Measurements from ENCODE around the gene DZIP1.
"Not testable (repeated sequence)": the region's sequence is repeated elsewhere in the genome, so short reads cannot be mapped to it uniquely, and the experiment has no call there.

The DZIP1 gene

GRCh38 chr13:95671597-95671996 lies 27.1 kb upstream of the DZIP1 start:
- Histone ChIP-seq H3K27me3 (ENCODE audit: control insufficient read depth, insufficient read depth, low read length) (no peaks in the 10 kb centered on the region), H3K9me3 (ENCODE audit: control insufficient read depth, insufficient read depth, low read length) (peaks cover 2% of the 10 kb centered on the region; the same call in 1 of the 2 replicates), H3K36me3 (ENCODE audit: control insufficient read depth, insufficient read depth, low read length) (no peaks in the 10 kb centered on the region), H3K27ac (ENCODE audit: low read length) (no peak overlapping the region), H3K4me1 (ENCODE audit: control insufficient read depth, insufficient read depth, low read length) (no peaks in the 10 kb centered on the region), H3K4me3 (ENCODE audit: low read length) (no peak overlapping the region)
- no CpG with 5 or more reads among the region's 5 CpGs for WGBS (ENCODE audit: insufficient coverage, insufficient read length)
- DNase-seq (ENCODE audit: low read depth, low spot score) = no peak

DNA sequence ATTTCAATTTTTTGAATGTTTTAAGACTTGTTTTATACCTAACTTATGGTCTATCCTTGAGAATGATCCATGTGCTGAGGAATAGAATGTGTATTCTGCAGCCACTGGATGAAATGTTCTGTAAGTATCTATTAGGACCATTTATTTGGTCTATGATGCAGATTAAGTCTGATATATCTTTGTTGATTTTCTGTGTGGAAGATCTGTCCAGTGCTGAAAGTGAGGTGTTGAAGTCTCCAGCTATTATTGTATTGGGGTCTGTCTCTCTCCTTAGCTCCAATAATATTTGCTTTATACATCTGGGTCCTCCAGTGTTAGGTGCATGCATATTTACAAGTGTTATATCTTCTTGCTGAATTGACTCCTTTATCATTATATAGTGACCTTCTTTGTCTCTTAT lies 22.7 kb upstream of the DZIP1 start:
- not testable (repeated sequence) for H3K27ac ChIP-seq (ENCODE audit: low read length); H3K36me3 ChIP-seq (ENCODE audit: control insufficient read depth, insufficient read depth, low read length); H3K4me1 ChIP-seq (ENCODE audit: control insufficient read depth, insufficient read depth, low read length); H3K4me3 ChIP-seq (ENCODE audit: low read length); H3K27me3 ChIP-seq (ENCODE audit: control insufficient read depth, insufficient read depth, low read length); DNase-seq (ENCODE audit: low read depth, low spot score); H3K9me3 ChIP-seq (ENCODE audit: control insufficient read depth, insufficient read depth, low read length)

- Histone ChIP-seq H3K27ac (ENCODE audit: low read length) (no peak overlapping the region), H3K36me3 (ENCODE audit: control insufficient read depth, insufficient read depth, low read length) (no peaks in the 10 kb centered on the region), H3K27me3 (ENCODE audit: control insufficient read depth, insufficient read depth, low read length) (no peaks in the 10 kb centered on the region), H3K9me3 (ENCODE audit: control insufficient read depth, insufficient read depth, low read length) (no peaks in the 10 kb centered on the region), H3K4me1 (ENCODE audit: control insufficient read depth, insufficient read depth, low read length) (no peaks in the 10 kb centered on the region), H3K4me3 (ENCODE audit: low read length) (no peak overlapping the region)
- no peak for DNase-seq (ENCODE audit: low read depth, low spot score)
Measured at GRCh38 chr13:95660981-95661581, 16.6 kb upstream of the DZIP1 start.

DNA sequence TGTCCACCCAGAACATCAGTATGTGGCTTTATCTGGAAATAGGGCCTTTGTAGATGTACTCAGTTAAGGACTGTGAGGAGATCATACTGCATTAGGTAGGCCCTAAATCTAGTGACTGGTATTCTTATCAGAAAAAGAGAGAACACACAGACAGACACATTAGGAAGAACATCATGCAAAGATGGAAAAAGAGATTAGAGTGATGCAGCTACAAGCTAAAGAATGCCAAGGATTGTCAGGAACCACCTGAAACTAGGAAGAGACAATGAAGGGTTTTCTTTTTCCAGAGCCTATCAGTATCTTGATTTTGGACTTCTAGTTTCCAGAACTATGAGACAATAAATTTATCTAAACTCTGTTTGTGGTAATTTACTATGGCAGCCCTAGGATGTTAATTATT lies 15.0 kb upstream of the DZIP1 start:
- DNase-seq (ENCODE audit: low read depth, low spot score) = no peak
- Histone ChIP-seq H3K9me3 (ENCODE audit: control insufficient read depth, insufficient read depth, low read length) (no peaks in the 10 kb centered on the region), H3K4me1 (ENCODE audit: control insufficient read depth, insufficient read depth, low read length) (no peaks in the 10 kb centered on the region), H3K27me3 (ENCODE audit: control insufficient read depth, insufficient read depth, low read length) (no peaks in the 10 kb centered on the region), H3K4me3 (ENCODE audit: low read length) (no peak overlapping the region), H3K36me3 (ENCODE audit: control insufficient read depth, insufficient read depth, low read length) (no peaks in the 10 kb centered on the region), H3K27ac (ENCODE audit: low read length) (no peak overlapping the region)

DNA sequence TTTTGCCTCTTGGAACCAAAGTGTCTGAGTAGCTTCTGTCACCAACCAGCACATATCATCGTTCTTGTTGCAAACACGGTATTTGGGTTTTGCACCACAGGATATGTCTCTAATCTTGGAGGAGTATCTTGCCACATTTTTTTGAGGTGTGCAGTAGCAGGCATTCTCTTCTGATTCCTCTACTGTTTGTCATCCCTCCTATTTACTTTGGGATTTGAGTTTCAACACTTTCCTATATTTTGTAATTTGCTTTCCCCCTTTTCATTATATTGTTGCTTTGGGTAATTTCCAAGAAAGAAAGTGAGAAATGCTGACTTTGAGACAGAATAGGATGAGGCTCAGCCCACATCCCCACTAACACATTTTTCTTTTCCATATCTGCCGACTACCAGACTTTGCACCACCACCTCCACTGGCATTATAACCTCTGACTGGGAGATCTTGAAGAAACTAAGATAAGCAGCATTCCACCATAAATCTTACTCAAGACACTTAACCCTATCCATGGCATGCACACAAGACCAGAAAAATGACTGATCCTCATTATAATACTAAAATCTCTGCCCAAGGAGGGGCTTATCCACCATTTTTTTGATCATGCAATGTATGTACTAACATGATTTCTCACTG lies 12.0 kb upstream of the DZIP1 start:
- Histone ChIP-seq H3K36me3 (ENCODE audit: control insufficient read depth, insufficient read depth, low read length) (no peaks in the 10 kb centered on the region), H3K27ac (ENCODE audit: low read length) (no peak overlapping the region), H3K27me3 (ENCODE audit: control insufficient read depth, insufficient read depth, low read length) (no peaks in the 10 kb centered on the region), H3K9me3 (ENCODE audit: control insufficient read depth, insufficient read depth, low read length) (no peaks in the 10 kb centered on the region), H3K4me1 (ENCODE audit: control insufficient read depth, insufficient read depth, low read length) (no peaks in the 10 kb centered on the region), H3K4me3 (ENCODE audit: low read length) (no peak overlapping the region)
- WGBS (ENCODE audit: insufficient coverage, insufficient read length) = no CpG with 5 or more reads among the region's 3 CpGs
- DNase-seq (ENCODE audit: low read depth, low spot score) = no peak

- H3K36me3 ChIP-seq (ENCODE audit: control insufficient read depth, insufficient read depth, low read length) = no peaks in the 10 kb centered on the region
- H3K27me3 ChIP-seq (ENCODE audit: control insufficient read depth, insufficient read depth, low read length) = no peaks in the 10 kb centered on the region
- no peaks in the 10 kb centered on the region for H3K4me1 ChIP-seq (ENCODE audit: control insufficient read depth, insufficient read depth, low read length)
- H3K4me3 ChIP-seq (ENCODE audit: low read length) = no peak overlapping the region
- WGBS (ENCODE audit: insufficient coverage, insufficient read length) = no CpG with 5 or more reads among the region's 3 CpGs
- no peak overlapping the region for H3K27ac ChIP-seq (ENCODE audit: low read length)
- no peak for DNase-seq (ENCODE audit: low read depth, low spot score)
- H3K9me3 ChIP-seq (ENCODE audit: control insufficient read depth, insufficient read depth, low read length) = no peaks in the 10 kb centered on the region
Measured at GRCh38 chr13:95652821-95653220, 8.3 kb upstream of the DZIP1 start.

DNA sequence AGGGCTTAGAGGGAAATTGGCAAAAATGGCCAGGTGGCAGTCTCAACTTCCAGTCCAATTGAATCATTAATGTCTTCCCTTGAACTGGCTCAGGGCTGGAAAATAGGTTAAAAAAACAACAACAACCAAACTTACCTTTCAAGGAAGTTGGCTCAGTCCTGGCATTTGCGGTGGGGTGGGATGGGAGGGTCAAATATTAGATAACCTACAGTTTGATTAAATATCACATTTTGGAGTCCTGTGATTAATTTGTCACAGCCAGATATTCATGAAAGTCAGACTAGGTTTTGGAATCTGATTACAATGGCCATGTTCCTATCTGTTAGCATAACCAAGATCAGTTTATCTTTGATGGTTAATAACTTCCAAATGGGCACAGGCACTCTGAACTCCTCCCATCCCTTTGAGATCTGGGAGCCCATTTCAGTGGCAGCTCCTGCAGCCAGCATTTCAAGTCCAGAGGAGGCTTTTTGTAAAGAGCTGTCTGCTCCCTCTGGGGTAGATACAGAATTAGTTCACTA lies 7.8 kb upstream of the DZIP1 start:
- WGBS (ENCODE audit: insufficient coverage, insufficient read length) = no CpG with 5 or more reads among the region's 1 CpG

GRCh38 chr13:95650696-95651095 lies 6.2 kb upstream of the DZIP1 start:
- H3K36me3 ChIP-seq (ENCODE audit: control insufficient read depth, insufficient read depth, low read length) = no peaks in the 10 kb centered on the region
- no CpG with 5 or more reads among the region's 5 CpGs for WGBS (ENCODE audit: insufficient coverage, insufficient read length)
- no peak for DNase-seq (ENCODE audit: low read depth, low spot score)

More for the DNA sequence above, 7.8 kb upstream of the DZIP1 start:
- Histone ChIP-seq H3K9me3 (ENCODE audit: control insufficient read depth, insufficient read depth, low read length) (no peaks in the 10 kb centered on the region), H3K4me1 (ENCODE audit: control insufficient read depth, insufficient read depth, low read length) (no peaks in the 10 kb centered on the region), H3K4me3 (ENCODE audit: low read length) (no peak overlapping the region), H3K27me3 (ENCODE audit: control insufficient read depth, insufficient read depth, low read length) (no peaks in the 10 kb centered on the region), H3K36me3 (ENCODE audit: control insufficient read depth, insufficient read depth, low read length) (no peaks in the 10 kb centered on the region), H3K27ac (ENCODE audit: low read length) (no peak overlapping the region)
- no peak for DNase-seq (ENCODE audit: low read depth, low spot score)

DNA sequence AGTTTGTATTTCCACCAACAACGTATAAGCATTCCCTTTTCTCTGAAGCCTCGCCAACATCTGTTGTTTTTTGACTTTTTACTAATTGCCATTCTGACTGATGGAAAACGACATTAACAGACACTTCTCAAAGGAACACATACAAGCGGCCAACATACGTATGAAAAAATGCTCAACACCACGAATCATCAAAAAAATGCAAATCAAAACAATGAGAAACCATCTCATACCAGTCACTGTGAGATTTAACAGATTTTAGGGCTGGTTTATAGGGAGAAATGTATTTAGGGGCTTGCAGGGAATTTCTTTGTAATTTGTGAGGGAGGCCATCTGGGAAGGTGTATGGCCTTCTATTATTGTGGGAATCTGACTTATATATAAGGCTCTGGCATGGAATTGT lies 2.8 kb upstream of the DZIP1 start:
- no peak overlapping the region for H3K27ac ChIP-seq (ENCODE audit: low read length)
- H3K4me3 ChIP-seq (ENCODE audit: low read length) = no peak overlapping the region
- H3K36me3 ChIP-seq (ENCODE audit: control insufficient read depth, insufficient read depth, low read length) = no peaks in the 10 kb centered on the region
- H3K27me3 ChIP-seq (ENCODE audit: control insufficient read depth, insufficient read depth, low read length) = no peaks in the 10 kb centered on the region; the same call in 1 of the 2 replicates
- no peak for DNase-seq (ENCODE audit: low read depth, low spot score)
- no peaks in the 10 kb centered on the region for H3K9me3 ChIP-seq (ENCODE audit: control insufficient read depth, insufficient read depth, low read length)
- no CpG with 5 or more reads among the region's 6 CpGs for WGBS (ENCODE audit: insufficient coverage, insufficient read length)
- no peaks in the 10 kb centered on the region for H3K4me1 ChIP-seq (ENCODE audit: control insufficient read depth, insufficient read depth, low read length)

More at GRCh38 chr13:95650696-95651095, 6.2 kb upstream of the DZIP1 start:
- Histone ChIP-seq H3K9me3 (ENCODE audit: control insufficient read depth, insufficient read depth, low read length) (no peaks in the 10 kb centered on the region), H3K27me3 (ENCODE audit: control insufficient read depth, insufficient read depth, low read length) (no peaks in the 10 kb centered on the region), H3K4me3 (ENCODE audit: low read length) (no peak overlapping the region), H3K4me1 (ENCODE audit: control insufficient read depth, insufficient read depth, low read length) (no peaks in the 10 kb centered on the region), H3K27ac (ENCODE audit: low read length) (no peak overlapping the region)

DNA sequence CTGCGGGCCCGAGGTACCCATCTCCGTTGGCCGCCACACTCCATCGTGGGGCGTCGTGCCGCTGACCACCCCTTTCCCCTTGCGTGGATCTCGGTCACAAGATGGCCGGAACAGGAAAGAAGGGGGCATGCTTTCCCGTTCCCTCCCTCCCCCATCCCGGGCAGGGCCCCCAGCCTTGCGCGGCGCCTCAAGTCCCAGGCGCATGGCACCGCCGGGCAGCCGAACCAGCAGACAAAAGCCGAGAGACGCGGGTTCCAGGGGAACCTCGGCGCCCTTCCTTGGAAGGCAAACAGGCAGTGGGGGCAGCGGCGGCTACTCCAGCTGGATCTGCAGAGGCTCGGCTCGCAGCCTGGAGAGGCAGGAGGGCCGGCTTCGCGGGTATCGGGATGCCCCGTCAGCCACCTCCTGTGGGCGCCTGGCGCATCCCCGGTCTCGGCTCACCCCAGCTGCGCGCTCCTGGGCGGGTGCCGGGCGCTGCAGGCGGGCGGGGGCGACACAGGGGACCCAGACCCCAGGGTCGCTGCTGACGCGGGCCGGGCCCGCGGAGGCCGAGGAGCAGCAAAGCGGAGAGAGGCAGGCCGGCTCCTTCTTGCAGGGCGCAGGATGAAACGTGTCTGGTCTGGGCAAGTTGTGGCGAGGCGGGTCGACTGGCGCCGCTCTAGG lies 439 bp downstream of the DZIP1 start:
- no peaks in the 10 kb centered on the region for H3K36me3 ChIP-seq (ENCODE audit: control insufficient read depth, insufficient read depth, low read length)
- no peaks in the 10 kb centered on the region; the same call in 1 of the 2 replicates for H3K4me1 ChIP-seq (ENCODE audit: control insufficient read depth, insufficient read depth, low read length)
- no peaks in the 10 kb centered on the region for H3K9me3 ChIP-seq (ENCODE audit: control insufficient read depth, insufficient read depth, low read length)
- H3K27ac ChIP-seq (ENCODE audit: low read length) = no peak overlapping the region
- no CpG with 5 or more reads among the region's 62 CpGs for WGBS (ENCODE audit: insufficient coverage, insufficient read length)
- no peak for DNase-seq (ENCODE audit: low read depth, low spot score)
- no peaks in the 10 kb centered on the region; the same call in 1 of the 2 replicates for H3K27me3 ChIP-seq (ENCODE audit: control insufficient read depth, insufficient read depth, low read length)
- H3K4me3 ChIP-seq (ENCODE audit: low read length) = peak overlapping the region; percentile 30

Measured in iPS DF 6.9 (cell line).